H1 (cell line): ENCODE results near the gene BSPRY. TPM values are rescaled to one million over a fixed set of nuclear protein-coding genes. Genes with fewer than 3 reads are reported as not detected.

Experiments used
- CTCF ChIA-PET: fragments of 300-600 bp; sonication (Branson Sonifier 250); formaldehyde crosslinking; loops from one replicate; lab custom pipeline; 2021; ENCODE audit not compliant: partially characterized antibody; lab: Charles Lee
- POLR2A ChIA-PET: fragments of 300-600 bp; sonication (Branson Sonifier 250); formaldehyde crosslinking; loops from one replicate; lab custom pipeline; 2021; ENCODE audit warnings: inconsistent platforms; ENCODE audit not compliant: partially characterized antibody; lab: Charles Lee
- DNase-seq, 2 experiments: peaks; one replicate each; pipeline versions ENCODE4 v3.0.0 to v3.0.0-alpha.2; 2010 to 2022; ENCODE audit warnings: low spot score in 2 of 2, low read depth in 1 of 2, mixed read lengths in 1 of 2
- FAIRE-seq: peaks from 2 replicates; lab custom pipeline; 2011; peaks lifted over from hg19 to GRCh38; lab: Jason Lieb, UNC
- H2AFZ ChIP-seq: 2 replicates; pipeline ENCODE4 v1.8.1; 2012; ENCODE audit warnings: low read length, inconsistent platforms
- H2AK5ac ChIP-seq: 2 replicates; pipeline ENCODE4 v1.6.1; 2013; ENCODE audit warnings: low read depth, low read length
- H2BK120ac ChIP-seq: replicated peaks from 2 replicates; pipeline ENCODE3; 2013; ENCODE audit warnings: low read depth, low read length, inconsistent platforms
- H2BK12ac ChIP-seq: 2 replicates; pipeline ENCODE4 v1.6.1; 2013; ENCODE audit warnings: low read depth, low read length
- H2BK15ac ChIP-seq: 2 replicates; pipeline ENCODE4 v1.6.1; 2013; ENCODE audit warnings: low read length
- H2BK20ac ChIP-seq: 2 replicates; pipeline ENCODE4 v1.6.1; 2013; ENCODE audit warnings: low read length
- H2BK5ac ChIP-seq: 2 replicates; pipeline ENCODE4 v1.6.1; 2013; ENCODE audit warnings: low read depth, low read length
- H3K14ac ChIP-seq: 2 replicates; pipeline ENCODE4 v1.6.1; 2013; ENCODE audit warnings: inconsistent platforms; ENCODE audit not compliant: insufficient read length
- H3K18ac ChIP-seq: 2 replicates; pipeline ENCODE4 v1.6.1; 2013; ENCODE audit warnings: low read length; ENCODE audit errors: extremely low read depth
- H3K23ac ChIP-seq: 2 replicates; pipeline ENCODE4 v1.6.1; 2013; ENCODE audit warnings: inconsistent platforms; ENCODE audit not compliant: insufficient read length
- H3K23me2 ChIP-seq: 2 replicates; pipeline ENCODE4 v1.6.1; 2013; ENCODE audit warnings: low read depth, low read length
- H3K27ac ChIP-seq: 2 replicates; pipeline ENCODE4 v1.6.1; 2011; ENCODE audit warnings: low read depth, low read length, inconsistent platforms
- H3K27me3 ChIP-seq, 4 experiments: replicated peaks in 1 of 4; 1 replicate in 1 of 4; 2 replicates in 3 of 4; pipeline versions ENCODE4 v1.6.1 to v1.8.1; 2011 to 2013; ENCODE audit warnings: low read length in 3 of 4, mild to moderate bottlenecking in 3 of 4, inconsistent platforms in 2 of 4, mixed read lengths in 2 of 4, moderate library complexity in 1 of 4; ENCODE audit not compliant: control insufficient read depth in 3 of 4, insufficient read depth in 3 of 4; ENCODE audit errors: extremely low read depth in 1 of 4
- H3K36me3 ChIP-seq, 4 experiments: 2 replicates each; pipeline versions ENCODE4 v1.6.1 to v1.8.1; 2011 to 2013; ENCODE audit warnings: mild to moderate bottlenecking in 4 of 4, low read length in 3 of 4, moderate library complexity in 2 of 4, control low read depth in 1 of 4, inconsistent platforms in 1 of 4; ENCODE audit not compliant: insufficient read depth in 4 of 4, control insufficient read depth in 2 of 4
- H3K4ac ChIP-seq: replicated peaks from 2 replicates; pipeline ENCODE3; 2013; ENCODE audit warnings: low read length, low read depth, mixed read lengths, inconsistent platforms; ENCODE audit not compliant: insufficient read length
- H3K4me1 ChIP-seq, 4 experiments: replicated peaks in 1 of 4; 1 replicate in 1 of 4; 2 replicates in 3 of 4; pipeline versions ENCODE4 v1.6.1 to v1.8.1; 2011 to 2013; ENCODE audit warnings: low read length in 3 of 4, inconsistent platforms in 2 of 4, mixed read lengths in 1 of 4; ENCODE audit not compliant: insufficient read depth in 4 of 4, control insufficient read depth in 3 of 4
- H3K4me2 ChIP-seq, 2 experiments: 2 replicates each; pipeline versions ENCODE4 v1.6.1 to v1.8.1; 2011 to 2013; ENCODE audit warnings: low read depth in 2 of 2, low read length in 2 of 2, control low read depth in 1 of 2, inconsistent platforms in 1 of 2, mild to moderate bottlenecking in 1 of 2; ENCODE audit not compliant: insufficient read depth in 1 of 2
- H3K4me3 ChIP-seq, 4 experiments: fragments of 200-600, 300-600 bp in 1 of 4; sonication (generic), shearing (Covaris generic), sonication (Bioruptor Twin) in 1 of 4; 2 replicates each; pipeline versions ENCODE4 v1.5.1 to v1.8.1; 2011 to 2016; ENCODE audit warnings: low read length in 4 of 4, low read depth in 3 of 4, control low read depth in 2 of 4, inconsistent platforms in 2 of 4, mild to moderate bottlenecking in 2 of 4, mixed read lengths in 1 of 4, moderate library complexity in 1 of 4; ENCODE audit not compliant: insufficient read depth in 2 of 4; ENCODE audit errors: extremely low read depth in 1 of 4
- H3K56ac ChIP-seq: replicated peaks from 2 replicates; pipeline ENCODE3; 2013; ENCODE audit warnings: low read depth, mild to moderate bottlenecking, mixed read lengths, low read length, inconsistent platforms; ENCODE audit not compliant: insufficient read length
- H3K79me1 ChIP-seq: 2 replicates; pipeline ENCODE4 v1.6.1; 2013; ENCODE audit warnings: low read depth, low read length, control low read depth
- H3K79me2 ChIP-seq, 2 experiments: 2 replicates each; pipeline versions ENCODE4 v1.6.1 to v1.8.1; 2012 to 2013; ENCODE audit warnings: low read length in 2 of 2, mild to moderate bottlenecking in 2 of 2, inconsistent platforms in 1 of 2; ENCODE audit not compliant: insufficient read depth in 2 of 2, control insufficient read depth in 1 of 2
- H3K9ac ChIP-seq, 4 experiments: replicated peaks in 1 of 4; 1 replicate in 1 of 4; 2 replicates in 3 of 4; pipeline versions ENCODE4 v1.6.1 to v1.8.1; 2011 to 2013; ENCODE audit warnings: low read depth in 3 of 4, low read length in 3 of 4, control low read depth in 2 of 4, mild to moderate bottlenecking in 2 of 4, moderate library complexity in 2 of 4, inconsistent platforms in 1 of 4; ENCODE audit errors: extremely low read depth in 1 of 4
- H3K9me3 ChIP-seq, 2 experiments: 2 replicates each; pipeline versions ENCODE4 v1.6.1 to v1.8.1; 2012 to 2013; ENCODE audit warnings: mild to moderate bottlenecking in 2 of 2, moderate library complexity in 2 of 2, control low read depth in 1 of 2, inconsistent platforms in 1 of 2, low read depth in 1 of 2, low read length in 1 of 2, mixed read lengths in 1 of 2; ENCODE audit not compliant: insufficient read depth in 2 of 2
- H4K20me1 ChIP-seq, 2 experiments: replicated peaks in 1 of 2; 2 replicates each; pipeline versions ENCODE3 to v1.8.1; 2011 to 2013; ENCODE audit warnings: inconsistent platforms in 2 of 2, low read length in 2 of 2, mild to moderate bottlenecking in 1 of 2; ENCODE audit not compliant: insufficient read depth in 2 of 2, control insufficient read depth in 1 of 2
- H4K5ac ChIP-seq: 2 replicates; pipeline ENCODE4 v1.6.1; 2013; ENCODE audit warnings: low read length, low read depth, mixed read lengths, inconsistent platforms; ENCODE audit not compliant: insufficient read length
- H4K8ac ChIP-seq: 2 replicates; pipeline ENCODE4 v1.8.0; 2013; ENCODE audit warnings: mild to moderate bottlenecking, moderate library complexity, low read length, inconsistent platforms; ENCODE audit not compliant: insufficient read depth; ENCODE audit errors: extremely low read depth
- H4K91ac ChIP-seq: replicated peaks from 2 replicates; pipeline ENCODE3; 2013; ENCODE audit warnings: low read length, mixed read lengths, inconsistent platforms; ENCODE audit not compliant: insufficient read length
- POLR2A ChIP-seq, 2 experiments: IDR thresholded peaks; 1 replicate in 1 of 2; 2 replicates in 1 of 2; pipeline ENCODE4 v1.6.1; 2011; ENCODE audit warnings: low read depth in 2 of 2, low read length in 2 of 2, mild to moderate bottlenecking in 2 of 2; ENCODE audit errors: control extremely low read depth in 1 of 2
- RNF2 ChIP-seq: fragments of 200-900, 300-1000 bp; sonication (generic); IDR thresholded peaks from 2 replicates; pipeline ENCODE4 v1.7.1; 2016; ENCODE audit warnings: borderline replicate concordance, low read depth, mild to moderate bottlenecking, antibody characterized with exemption, low read length; ENCODE audit not compliant: poor library complexity, severe bottlenecking; ENCODE audit errors: missing control alignments
- WGBS, 2 experiments: shearing (Covaris generic) in 1 of 2; methylation state at CpG; one replicate each; pipeline versions ENCODE4 v1.1.6 to v1.1.7; 2013 to 2015; ENCODE audit warnings: low lambda C conversion rate in 2 of 2, mixed read lengths in 2 of 2, inconsistent platforms in 1 of 2, low coverage in 1 of 2, missing lambda C conversion rate in 1 of 2; ENCODE audit not compliant: insufficient replicate concordance in 2 of 2, insufficient coverage in 1 of 2, insufficient read length in 1 of 2; ENCODE audit errors: extremely low coverage in 1 of 2, missing lambda C conversion rate in 1 of 2; 5-methylcytosine and 5-hydroxymethylcytosine counted together
- polyA plus RNA-seq, 7 experiments: library from polyadenylated mRNA; depleted of rRNA in 3 of 7; stranded (reverse) in 5 of 7; unstranded in 2 of 7; fragments of >200 nt in 5 of 7; fragments of 200-250 nt in 2 of 7; gene quantifications; 1 replicate in 5 of 7; 2 replicates in 1 of 7; 4 replicates in 1 of 7; pipeline versions ENCODE4 v1.2.1 to v1.2.3, GENCODE V29; 2011 to 2013; ENCODE audit warnings: missing spikeins in 2 of 7, mixed read lengths in 2 of 7
- total RNA-seq: library from RNA; stranded (reverse); fragmentation: NEBNext Ultra II Directional; extraction: Animal tissue kit (Norgen Biotek cat#: 25700); gene quantifications from 2 replicates; pipeline ENCODE4 v1.2.1, GENCODE V29; 2021

BSPRY gene
- total and polyA plus RNA-seq, 2 of the 8 experiments (the other 6 are each of a cell fraction or from before 2014, with no cell fraction given) = 5.5 to 10.9 TPM

- H3K56ac ChIP-seq = no peak overlapping the region
- peak overlapping the region; percentile 59 to 100 (median 96) for H3K4me3 ChIP-seq
- ChIA-PET CTCF (interaction anchor here (0.5 to 2.6 kb wide), 12 partner anchors 11 to 248 kb away, joined by 3 to 7 read pairs (median 4); no protein-coding TSS in a partner anchor), POLR2A (interaction anchor here (0.8 to 3.4 kb wide), 27 partner anchors 9 to 988 kb away, joined by 3 to 43 read pairs (median 5); partner anchors contain the start of genes ALAD, CDC26, FKBP15 and HDHD3)
- no peak overlapping the region for H3K23ac ChIP-seq
- no peak overlapping the region for H4K5ac ChIP-seq
- H3K9ac ChIP-seq = peak overlapping the region; percentile 93 to 98 (median 98)
- peak overlapping the region; percentile 92 to 98 for H3K4me2 ChIP-seq
- H2BK12ac ChIP-seq = no peak overlapping the region; the same call in 1 of the 2 replicates
- no peaks in the 10 kb centered on the region for H3K9me3 ChIP-seq
- peaks cover 14 to 20% (median 16%) of the 10 kb centered on the region in 4 experiments for H3K36me3 ChIP-seq
- no peak overlapping the region for H3K14ac ChIP-seq
- H2BK15ac ChIP-seq = no peak overlapping the region
- no peak for FAIRE-seq
- H3K4ac ChIP-seq = no peak overlapping the region
- 0 out of 2 replicates have a peak overlapping the region, but pooled peaks have one; percentile 16 for H2AFZ ChIP-seq
- TF ChIP-seq POLR2A (IDR thresholded peaks at IDR 0.05; ENCODE audit: control extremely low read depth in 1 of 2, low read depth in 2 of 2, low read length in 2 of 2) (peak in 1 of 2 experiments; percentile 0; a peak in 1 of 3 replicates), RNF2 (no peak)
- no peak overlapping the region for H4K8ac ChIP-seq
- H3K79me2 ChIP-seq = peaks cover 0 to 22% of the 10 kb centered on the region in 2 experiments; a peak in 3 of 4 replicates
- no peak for DNase-seq
- H3K23me2 ChIP-seq = peaks cover 8% of the 10 kb centered on the region
- H2BK5ac ChIP-seq = peak overlapping the region; percentile 99
- peak overlapping the region; percentile 97 for H3K27ac ChIP-seq
- no peak overlapping the region for H2AK5ac ChIP-seq
- H3K79me1 ChIP-seq = peaks cover 6% of the 10 kb centered on the region
- H2BK120ac ChIP-seq = no peak overlapping the region
- H3K27me3 ChIP-seq = no peaks in the 10 kb centered on the region
- peaks cover 0 to 10% (median 4%) of the 10 kb centered on the region in 4 experiments; a peak in 1 of 7 replicates for H3K4me1 ChIP-seq
- no peak overlapping the region for H3K18ac ChIP-seq
- no peak overlapping the region for H2BK20ac ChIP-seq
- 56% methylated on average over 10 of the region's 10 CpGs; no CpG with 5 or more reads in 1 of the 2 experiments for WGBS, 2 experiments
- no peak overlapping the region for H4K91ac ChIP-seq
- no peaks in the 10 kb centered on the region for H4K20me1 ChIP-seq
These were observed 60.1 kb downstream of the BSPRY start for GRCh38 chr9:113409481-113409880.
